Stimulated activated CD4-positive, alpha-beta T cell treated with anti-CD3 and anti-CD28 coated beads, Interleukin-4, amount 100 ng/mL, for 4 hours (primary cell): Measurements from ENCODE around the gene BIN1.
"Not testable (repeated sequence)": the region's sequence is repeated elsewhere in the genome, so short reads cannot be mapped to it uniquely, and the experiment has no call there.

Source experiments
- DNase-seq, 2 experiments: peaks; one replicate each; pipeline ENCODE4 v3.0.0-alpha.2; 2020

Gene BIN1

GRCh38 chr2:127043367-127044164 lies 63.4 kb downstream of the BIN1 start:
- no peak for DNase-seq

- no peak for DNase-seq
Measured at GRCh38 chr2:127041259-127041970, 65.5 kb downstream of the BIN1 start.

GRCh38 chr2:127040169-127040568 lies 66.8 kb downstream of the BIN1 start:
- DNase-seq = no peak

GRCh38 chr2:127039387-127040031 lies 67.4 kb downstream of the BIN1 start:
- no peak for DNase-seq

- no peak for DNase-seq
Measured at GRCh38 chr2:127037476-127037875, 69.5 kb downstream of the BIN1 start.

- DNase-seq = no peak
Measured at GRCh38 chr2:127034883-127035611, 71.9 kb downstream of the BIN1 start.

- DNase-seq = no peak
Measured at GRCh38 chr2:127034051-127034450, 72.9 kb downstream of the BIN1 start.

GRCh38 chr2:127032621-127033020 lies 74.3 kb downstream of the BIN1 start:
- DNase-seq = no peak

- no peak for DNase-seq
Measured at GRCh38 chr2:127029350-127030051, 77.5 kb downstream of the BIN1 start.

GRCh38 chr2:127028745-127029144 lies 78.2 kb downstream of the BIN1 start:
- not testable (repeated sequence) for DNase-seq

GRCh38 chr2:127027715-127028114 lies 79.2 kb downstream of the BIN1 start:
- DNase-seq = no peak

GRCh38 chr2:127025359-127026166 lies 81.4 kb downstream of the BIN1 start:
- DNase-seq = peak; percentile 61 to 62

GRCh38 chr2:127024769-127025358 lies 82.1 kb downstream of the BIN1 start:
- DNase-seq = no peak

- DNase-seq = no peak
Measured at GRCh38 chr2:127023504-127023903, 83.5 kb downstream of the BIN1 start.

- DNase-seq = no peak
Measured at GRCh38 chr2:127022817-127023216, 84.1 kb downstream of the BIN1 start.

- DNase-seq = no peak
Measured at GRCh38 chr2:127020536-127020935, 86.4 kb downstream of the BIN1 start.

GRCh38 chr2:127017548-127017947 lies 89.4 kb downstream of the BIN1 start:
- DNase-seq = no peak

- no peak for DNase-seq
Measured at GRCh38 chr2:127016329-127016728, 90.6 kb downstream of the BIN1 start.

GRCh38 chr2:127015106-127015910 lies 91.6 kb downstream of the BIN1 start:
- DNase-seq = no peak

- no peak for DNase-seq
Measured at GRCh38 chr2:127014630-127015029, 92.3 kb downstream of the BIN1 start.
